GM12878 (cell line): Measurements from ENCODE around the gene SOX4.

Experiments
- ATF3 ChIP-seq: IDR thresholded peaks from 2 replicates; pipeline ENCODE4 v1.6.1; 2011; ENCODE audit warnings: low read depth, mild to moderate bottlenecking, low read length, moderate library complexity, borderline replicate concordance; ENCODE audit errors: extremely low read depth
- CTCF ChIP-seq, 3 experiments: IDR thresholded peaks in 2 of 3; conservative IDR thresholded peaks in 1 of 3; 2 replicates each; pipeline ENCODE4 v1.5.1; 2011; ENCODE audit warnings: low read depth in 3 of 3, low read length in 3 of 3, mild to moderate bottlenecking in 3 of 3, control low read depth in 2 of 3, moderate library complexity in 2 of 3, inconsistent platforms in 1 of 3, mixed read lengths in 1 of 3; ENCODE audit not compliant: control insufficient read depth in 2 of 3, insufficient read depth in 1 of 3; ENCODE audit errors: extremely low read depth in 1 of 3
- EGR1 ChIP-seq, 2 experiments: IDR thresholded peaks; 1 replicate in 1 of 2; 2 replicates in 1 of 2; pipeline ENCODE4 v1.6.1; 2011 to 2012; ENCODE audit warnings: low read depth in 2 of 2, low read length in 2 of 2, borderline replicate concordance in 1 of 2, mild to moderate bottlenecking in 1 of 2, moderate library complexity in 1 of 2
- ETV6 ChIP-seq, 2 experiments: fragments of 450-650 bp in 1 of 2; IDR thresholded peaks in 1 of 2; conservative IDR thresholded peaks in 1 of 2; 2 replicates each; pipeline ENCODE4 v1.6.1; 2014; ENCODE audit warnings: antibody characterized with exemption in 1 of 2, borderline replicate concordance in 1 of 2, low read depth in 1 of 2, mild to moderate bottlenecking in 1 of 2, moderate library complexity in 1 of 2
- EZH2 ChIP-seq: IDR thresholded peaks from 2 replicates; pipeline ENCODE4 v1.6.1; 2012; ENCODE audit warnings: low read depth, mild to moderate bottlenecking, control low read depth, inconsistent platforms, low read length, borderline replicate concordance; ENCODE audit not compliant: control insufficient read depth
- IKZF1 ChIP-seq: fragments of 450-650 bp; conservative IDR thresholded peaks from 2 replicates; pipeline ENCODE4 v1.6.1; 2017; ENCODE audit warnings: antibody characterized with exemption, mild to moderate bottlenecking
- MAX ChIP-seq: IDR thresholded peaks from 2 replicates; pipeline ENCODE4 v1.6.1; 2012; ENCODE audit warnings: low read depth, low read length, improper control_type of control experiment
- NFXL1 ChIP-seq: fragments of 450-650 bp; IDR thresholded peaks from 2 replicates; pipeline ENCODE4 v1.6.1; 2017; ENCODE audit warnings: antibody characterized with exemption, mild to moderate bottlenecking, borderline replicate concordance
- NFYB ChIP-seq: IDR thresholded peaks from 2 replicates; pipeline ENCODE4 v1.6.1; 2011; ENCODE audit warnings: low read depth, mild to moderate bottlenecking, low read length, improper control_type of control experiment, moderate library complexity; ENCODE audit not compliant: insufficient read depth
- REST ChIP-seq: IDR thresholded peaks from 2 replicates; pipeline ENCODE4 v1.6.1; 2012; ENCODE audit warnings: mild to moderate bottlenecking, low read depth, low read length
- SP1 ChIP-seq: IDR thresholded peaks from one replicate; pipeline ENCODE4 v1.6.1; 2011; ENCODE audit warnings: low read depth, low read length
- TAF1 ChIP-seq: IDR thresholded peaks from 2 replicates; pipeline ENCODE4 v1.6.1; 2011; ENCODE audit warnings: mild to moderate bottlenecking, low read depth, low read length, borderline replicate concordance
- USF2 ChIP-seq: IDR thresholded peaks from 2 replicates; pipeline ENCODE4 v1.6.1; 2011; ENCODE audit warnings: low read depth, low read length, improper control_type of control experiment, borderline replicate concordance

- TF ChIP-seq IKZF1: no peak
- TF ChIP-seq CTCF (IDR thresholded peaks at IDR 0.05 in 2 of 3, conservative IDR thresholded peaks at IDR 0.05 in 1 of 3; ENCODE audit: control insufficient read depth in 2 of 3, extremely low read depth in 1 of 3, insufficient read depth in 1 of 3, low read depth in 3 of 3, low read length in 3 of 3): no peak
- TF ChIP-seq MAX: no peak
- no peak for TF ChIP-seq SP1
- TF ChIP-seq EZH2: no peak
- TF ChIP-seq TAF1: no peak
- no peak for TF ChIP-seq NFXL1
- TF ChIP-seq NFYB: no peak
- TF ChIP-seq USF2: no peak
- no peak for TF ChIP-seq REST
- no peak for TF ChIP-seq ATF3
- TF ChIP-seq EGR1 (IDR thresholded peaks at IDR 0.05; ENCODE audit: borderline replicate concordance in 1 of 2, low read depth in 2 of 2, low read length in 2 of 2): no peak
- no peak for TF ChIP-seq ETV6 (conservative IDR thresholded peaks at IDR 0.05 in 1 of 2, IDR thresholded peaks at IDR 0.05 in 1 of 2; ENCODE audit: borderline replicate concordance in 1 of 2, low read depth in 1 of 2)
Observed at GRCh38 chr6:21556511-21556910, 37.0 kb upstream of the SOX4 start.
